NCI-H69 (cell line): ENCODE measurements around the gene S100A5.
A peak's percentile ranks its signal among the peaks of the same experiment; 100 is the strongest.

ENCODE experiments used
- DNase-seq: peaks from one replicate; lab custom pipeline; 2025; lab: John Stamatoyannopoulos, UW

S100A5 gene

DNA sequence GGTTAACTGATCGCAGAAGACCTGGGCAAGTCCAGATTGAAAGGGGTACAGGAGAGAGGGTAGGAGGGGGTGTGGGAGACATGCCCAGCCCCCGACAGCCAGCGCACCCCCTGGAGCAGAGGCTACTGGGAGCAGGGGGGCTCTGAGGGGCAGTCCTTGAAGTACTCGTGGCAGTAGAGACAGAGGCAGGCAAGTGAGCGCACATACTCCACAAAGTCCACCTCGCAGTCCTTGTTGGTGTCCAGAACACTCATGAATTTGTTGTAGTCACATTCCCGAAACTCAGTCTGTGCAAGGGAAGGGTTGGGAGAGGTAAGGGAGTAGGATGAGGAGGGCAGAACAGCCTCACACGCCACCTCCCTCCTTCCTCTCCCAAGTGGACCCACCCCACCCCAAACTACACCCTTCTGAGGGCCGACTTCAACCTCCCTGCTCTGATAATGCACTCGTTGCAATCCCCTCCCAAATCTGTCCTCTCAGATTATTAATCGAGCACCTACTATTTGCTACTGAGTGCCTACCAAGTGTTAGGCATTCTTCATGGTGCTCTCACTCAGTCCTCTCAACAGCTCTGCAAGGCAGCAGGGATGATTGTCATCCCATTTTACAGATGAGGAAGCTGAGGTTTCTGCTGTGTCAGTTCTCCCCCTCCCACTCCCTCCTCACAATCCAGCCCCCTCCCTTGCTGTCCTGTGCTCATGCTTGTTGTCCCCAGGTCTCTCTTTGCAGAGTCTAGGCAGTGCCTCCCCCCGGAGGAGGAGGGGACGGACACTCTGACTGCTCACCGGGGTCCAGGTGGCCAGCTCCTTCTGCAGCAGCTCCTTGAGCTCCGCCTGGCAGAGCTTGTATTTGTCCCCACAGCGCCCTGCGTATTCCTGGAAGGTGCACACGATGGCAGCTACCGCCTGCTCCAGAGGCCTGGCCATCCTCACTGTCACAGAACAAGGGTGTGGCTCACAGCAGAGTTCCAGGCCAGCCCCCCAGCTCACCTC lies 7.1 kb upstream of the S100A5 start:
- DNase-seq, result no peak

DNA sequence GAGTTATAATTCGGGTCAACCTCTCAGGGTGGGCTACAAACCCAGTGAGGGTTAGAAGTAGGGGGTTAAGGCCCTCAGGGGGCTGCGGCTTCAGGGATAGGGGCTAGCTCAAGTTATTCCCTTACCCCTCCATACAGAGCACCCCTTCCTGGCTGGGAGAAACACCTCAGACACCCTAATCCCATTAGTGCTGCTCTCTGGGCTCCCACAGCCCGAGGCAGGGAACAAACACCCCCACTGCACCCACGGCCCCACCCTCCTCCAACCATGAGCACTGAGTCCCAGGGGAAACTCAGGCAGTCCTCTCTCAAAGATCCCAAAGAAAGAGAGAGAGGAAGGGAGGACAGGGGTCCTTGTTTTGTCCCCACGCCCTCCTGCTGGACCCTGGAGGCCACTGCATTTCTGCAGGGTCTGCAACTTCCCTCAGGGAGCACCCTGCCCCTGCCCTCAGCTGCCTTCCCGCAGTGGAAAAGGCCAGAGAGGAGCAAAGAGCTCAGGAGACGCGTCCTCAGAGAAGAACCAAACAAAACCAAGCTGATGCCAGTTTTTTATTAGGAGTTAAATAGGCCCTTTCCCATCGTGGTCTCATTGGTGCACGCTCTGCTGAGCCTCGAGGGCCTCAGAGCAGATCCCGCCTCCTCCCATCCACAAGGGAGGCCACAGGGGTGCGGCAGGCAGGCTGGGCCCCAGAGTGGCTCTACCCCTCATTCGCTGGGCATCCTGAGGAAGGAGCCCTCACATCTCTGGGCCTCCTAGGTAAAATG lies 6.2 kb upstream of the S100A5 start:
- DNase-seq, result no peak

DNA sequence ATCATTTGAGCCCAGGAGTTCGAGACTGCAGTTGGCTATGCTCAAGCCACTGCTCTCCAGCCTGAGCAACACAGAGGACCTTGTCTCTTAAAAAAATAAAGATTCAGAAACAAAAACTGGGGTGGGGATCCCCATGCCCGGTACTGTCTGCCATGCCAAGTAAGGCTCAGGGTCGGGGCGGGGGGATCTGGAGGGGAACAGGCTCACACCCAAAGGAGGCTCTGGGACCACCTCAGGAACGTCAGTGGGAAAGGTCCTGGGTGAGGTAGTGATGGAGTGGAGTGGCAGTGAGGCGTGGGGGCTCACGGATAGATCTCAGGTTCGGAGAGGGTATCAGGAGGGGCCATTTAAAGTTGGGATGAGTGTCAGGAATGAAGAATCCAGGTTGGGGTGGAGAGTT lies 5.6 kb upstream of the S100A5 start:
- no peak for DNase-seq

DNA sequence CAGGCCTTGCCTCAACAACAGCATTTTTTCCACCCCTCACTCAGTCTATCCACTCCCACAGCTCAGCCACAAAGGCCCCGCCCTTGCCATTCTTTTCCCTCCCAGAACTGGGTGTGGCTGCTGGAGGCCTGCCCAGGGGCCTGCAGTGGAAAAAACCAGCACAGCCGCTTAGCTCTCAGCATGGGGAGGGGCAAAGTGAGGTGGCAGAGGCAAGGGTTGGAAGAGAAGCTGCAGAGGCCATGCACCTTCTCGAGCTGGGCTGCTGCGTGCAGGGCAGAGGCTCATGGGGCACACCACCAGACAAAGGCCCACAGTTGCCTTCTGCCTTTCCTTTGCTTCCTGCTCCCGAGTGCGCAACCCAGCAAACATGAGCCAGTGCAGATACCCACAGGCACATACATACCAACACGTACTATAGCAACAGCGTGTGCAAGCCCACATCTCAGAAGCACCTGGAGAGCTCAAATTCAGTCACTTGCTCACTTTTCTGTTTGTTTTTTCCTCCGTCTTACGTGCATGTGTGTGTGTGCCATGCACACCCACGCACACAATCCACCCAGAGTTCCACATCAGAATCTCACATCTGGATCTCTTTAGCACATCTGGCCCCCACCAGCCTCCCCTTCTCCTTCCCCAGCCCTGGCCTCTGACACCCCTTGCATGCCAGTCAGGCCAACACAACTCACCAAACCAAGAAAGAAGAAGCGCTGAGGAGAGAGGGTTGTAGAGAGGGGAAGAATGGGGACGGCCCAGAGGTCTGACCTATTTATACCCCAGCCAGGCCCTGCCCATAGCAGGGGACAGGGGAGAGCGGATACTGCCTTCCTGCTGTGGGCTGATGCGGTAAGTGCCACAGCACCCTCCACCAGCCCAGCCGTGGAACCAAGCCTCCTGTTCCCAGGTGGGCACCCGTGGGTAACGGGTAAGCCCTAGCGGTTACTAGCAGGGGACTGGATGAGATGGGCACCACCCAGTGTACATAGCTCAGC lies 4.6 kb upstream of the S100A5 start, which contains the start of gene S100A4:
S100A4 (minus strand) TSS at position 740 of the 989 bp plus-strand sequence. CDS start 1,012 bp downstream, outside the sequence.
- DNase-seq, result peak; percentile 98

DNA sequence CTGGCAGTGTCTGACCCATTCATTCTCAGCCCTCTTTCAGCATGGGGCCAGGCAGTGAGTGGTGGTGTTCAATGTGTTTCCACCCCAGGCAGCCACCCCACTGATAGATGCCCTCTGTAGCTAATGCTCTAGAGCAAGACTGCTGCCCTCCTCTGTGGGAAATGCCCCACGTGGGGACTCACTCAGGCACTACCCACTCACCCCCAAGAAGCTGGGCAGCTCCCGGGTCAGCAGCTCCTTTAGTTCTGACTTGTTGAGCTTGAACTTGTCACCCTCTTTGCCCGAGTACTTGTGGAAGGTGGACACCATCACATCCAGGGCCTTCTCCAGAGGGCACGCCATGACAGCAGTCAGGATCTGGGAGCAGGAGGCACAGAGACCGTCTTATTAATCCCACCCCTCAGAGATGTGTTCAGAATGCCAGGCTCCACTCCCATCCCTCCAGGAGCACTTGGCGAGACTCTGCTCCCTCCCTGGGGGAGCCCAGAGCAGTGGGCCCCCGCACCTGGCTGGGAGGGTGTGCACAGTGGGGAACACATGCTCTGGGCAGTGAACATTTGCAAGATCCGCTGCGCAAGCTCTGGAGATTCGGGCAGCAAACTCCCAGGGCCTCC lies 3.8 kb upstream of the S100A5 start:
- DNase-seq, result peak; percentile 46

DNA sequence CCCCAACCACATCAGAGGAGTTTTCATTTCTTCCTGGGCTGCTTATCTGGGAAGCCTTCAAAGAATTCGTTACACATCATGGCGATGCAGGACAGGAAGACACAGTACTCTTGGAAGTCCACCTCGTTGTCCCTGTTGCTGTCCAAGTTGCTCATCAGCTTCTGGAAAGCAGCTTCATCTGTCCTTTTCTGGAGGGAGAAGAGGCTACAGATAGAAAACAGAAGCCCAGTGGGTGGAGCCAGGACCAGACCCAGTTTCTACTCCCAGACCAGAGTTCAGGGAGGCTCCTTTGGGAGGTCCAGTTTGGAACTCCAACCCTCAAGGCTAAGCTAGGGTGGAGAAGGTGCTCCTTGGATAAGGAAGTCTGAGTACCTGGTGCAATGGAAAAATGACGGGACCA lies 3.0 kb upstream of the S100A5 start:
- no peak for DNase-seq

DNA sequence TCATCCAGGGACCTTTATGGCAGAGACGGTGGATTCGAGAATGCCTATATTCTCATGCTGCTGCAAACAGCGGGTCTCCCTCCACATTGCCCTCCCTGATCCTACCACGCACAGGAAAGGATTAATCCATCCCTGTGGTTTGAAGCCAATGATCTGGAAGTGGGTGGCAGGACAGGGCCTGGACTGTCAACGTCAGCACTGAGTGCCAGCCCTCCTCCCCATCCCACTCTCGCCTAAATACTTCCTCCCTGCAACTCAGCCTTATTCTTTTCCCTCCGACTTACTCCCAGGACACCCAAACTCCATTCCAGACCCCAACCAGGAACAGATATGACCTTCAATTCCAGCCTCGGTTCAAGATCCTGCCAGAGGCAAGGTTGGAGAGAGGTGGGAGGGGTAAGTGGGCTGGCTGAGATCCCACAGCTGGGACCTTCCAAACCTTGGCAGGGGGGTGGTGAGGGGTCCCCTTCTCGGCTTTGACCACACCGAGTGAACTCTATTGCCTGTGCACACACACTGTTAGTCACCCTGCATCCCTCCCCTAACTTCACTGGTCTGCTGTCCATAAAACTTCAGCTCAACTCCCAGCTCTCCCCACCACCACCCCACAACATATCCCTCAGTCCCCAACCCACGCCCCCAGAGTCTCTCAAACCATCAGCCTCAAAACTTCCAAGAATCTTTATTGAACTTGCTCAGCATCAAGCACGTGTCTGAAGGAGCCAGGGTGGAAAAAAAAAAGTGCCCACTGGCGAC lies 2.4 kb upstream of the S100A5 start:
- no peak for DNase-seq

DNA sequence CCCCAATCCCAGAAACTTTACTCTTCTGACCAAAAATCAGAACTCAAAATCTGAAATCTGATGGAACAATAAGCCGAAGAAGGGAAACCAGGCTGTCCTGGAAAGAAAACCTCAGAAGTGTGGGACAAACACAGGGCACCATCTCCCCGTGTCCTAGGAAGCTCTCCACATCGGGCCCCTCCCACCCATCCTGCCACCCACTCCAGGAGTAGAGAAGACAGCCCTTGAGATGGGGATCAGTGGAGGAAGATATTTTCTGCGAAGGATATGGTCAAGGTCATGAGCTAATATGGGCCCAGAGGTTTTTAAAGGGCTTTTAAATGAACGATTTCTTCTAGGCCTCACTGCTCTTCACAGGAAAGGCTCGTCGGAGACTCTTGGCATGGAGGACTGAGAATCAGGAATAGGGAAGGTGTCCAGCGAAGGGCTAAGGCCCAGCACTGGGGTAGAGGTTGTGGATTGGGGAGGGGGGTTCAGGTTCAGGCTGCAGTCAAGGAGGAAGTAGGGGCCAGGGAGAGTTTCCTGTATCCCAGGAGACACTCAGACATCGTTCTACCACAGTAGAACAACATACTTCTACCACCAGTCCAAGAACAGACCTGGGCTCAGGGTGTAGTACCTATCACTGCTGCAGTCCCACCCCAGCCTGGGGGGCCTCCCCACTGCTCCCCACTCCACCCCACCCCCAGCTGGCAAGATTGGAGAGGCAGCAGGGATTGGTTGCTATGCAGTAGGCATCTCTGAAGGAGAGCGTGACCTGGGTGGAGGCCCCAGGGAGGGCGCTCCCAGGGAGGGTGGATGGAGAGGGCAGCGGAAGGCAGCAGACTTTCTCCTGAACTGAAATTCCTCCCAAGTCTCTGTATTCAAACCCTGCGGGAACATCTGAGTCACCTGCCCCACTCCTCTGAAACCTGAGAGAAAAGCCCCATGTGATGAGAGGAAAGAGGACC lies 1.2 kb upstream of the S100A5 start:
- no peak for DNase-seq

DNA sequence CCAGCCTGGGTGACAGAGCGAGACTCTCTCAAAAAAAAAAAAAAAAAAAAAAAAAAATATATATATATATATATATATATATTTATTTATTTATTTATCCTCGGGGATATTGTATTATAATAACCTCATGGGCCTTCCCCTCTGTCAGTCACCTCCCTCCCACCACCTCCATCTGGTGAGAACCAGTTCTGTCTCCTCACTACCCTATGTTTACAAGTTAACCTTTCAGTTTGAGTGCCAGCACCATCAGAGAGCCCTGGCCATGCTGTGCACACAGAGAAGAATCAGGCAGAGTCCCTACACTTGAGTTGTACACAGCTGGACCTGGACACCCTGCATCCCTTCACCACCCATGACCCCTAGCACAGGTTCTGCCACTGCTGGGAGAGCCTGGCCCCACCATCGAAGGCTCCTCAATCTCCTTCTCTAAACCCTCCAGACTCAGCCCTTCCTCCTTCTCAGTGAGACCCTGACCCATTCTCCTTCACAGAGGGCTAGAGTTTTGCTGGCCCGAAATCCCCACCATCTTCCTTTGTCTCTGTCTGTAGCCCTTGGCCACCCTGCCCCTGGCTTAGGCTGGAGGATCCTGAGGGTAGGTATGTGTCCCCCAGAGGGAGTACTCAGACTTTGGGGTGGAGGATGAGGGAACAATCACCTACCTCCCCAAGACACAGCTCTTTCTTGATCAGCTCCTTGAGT lies 1.2 kb downstream of the S100A5 start:
- peak; percentile 53 for DNase-seq

DNA sequence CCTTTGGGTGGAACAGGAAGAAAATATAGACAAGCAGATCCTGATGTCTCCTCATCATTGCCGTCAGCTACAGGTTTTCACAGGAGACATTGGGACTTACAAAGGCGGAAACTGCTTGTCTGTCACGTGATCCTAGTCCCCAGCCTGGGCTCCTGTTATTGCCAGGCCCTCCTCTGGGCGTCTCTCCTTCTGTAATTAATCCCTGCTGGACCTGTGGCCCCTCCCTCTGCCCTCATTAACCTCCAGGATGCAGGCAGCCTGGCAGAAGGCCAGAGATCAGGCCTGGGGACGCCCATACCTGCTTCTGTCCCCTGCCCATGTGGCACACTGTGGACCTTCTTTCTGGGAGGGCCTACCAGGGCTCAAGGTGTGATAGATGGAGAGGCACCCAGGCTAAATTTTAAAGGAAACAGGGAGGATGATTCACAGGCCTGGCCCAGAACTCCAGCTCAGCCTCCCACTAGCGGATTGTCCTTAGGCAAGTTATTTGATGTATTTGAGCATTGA lies 2.4 kb downstream of the S100A5 start:
- peak; percentile 93 for DNase-seq

DNA sequence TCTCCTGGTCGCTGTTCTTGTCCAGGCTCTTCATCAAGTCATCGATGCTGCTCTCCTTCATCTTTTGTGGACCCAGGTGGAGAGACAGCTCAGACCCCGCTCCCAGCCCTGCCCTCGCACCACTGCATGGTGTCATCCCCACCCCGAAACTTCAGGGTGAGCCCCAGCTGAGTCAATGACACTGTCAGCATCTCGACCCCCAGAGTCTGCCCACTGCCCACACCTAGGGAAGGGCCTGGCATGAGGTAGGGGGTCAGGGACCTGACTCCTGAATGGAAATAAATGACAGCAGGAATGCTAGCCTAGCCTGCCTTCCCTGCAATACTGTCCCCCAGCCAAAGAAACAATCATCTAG lies 3.4 kb downstream of the S100A5 start:
- no peak for DNase-seq

DNA sequence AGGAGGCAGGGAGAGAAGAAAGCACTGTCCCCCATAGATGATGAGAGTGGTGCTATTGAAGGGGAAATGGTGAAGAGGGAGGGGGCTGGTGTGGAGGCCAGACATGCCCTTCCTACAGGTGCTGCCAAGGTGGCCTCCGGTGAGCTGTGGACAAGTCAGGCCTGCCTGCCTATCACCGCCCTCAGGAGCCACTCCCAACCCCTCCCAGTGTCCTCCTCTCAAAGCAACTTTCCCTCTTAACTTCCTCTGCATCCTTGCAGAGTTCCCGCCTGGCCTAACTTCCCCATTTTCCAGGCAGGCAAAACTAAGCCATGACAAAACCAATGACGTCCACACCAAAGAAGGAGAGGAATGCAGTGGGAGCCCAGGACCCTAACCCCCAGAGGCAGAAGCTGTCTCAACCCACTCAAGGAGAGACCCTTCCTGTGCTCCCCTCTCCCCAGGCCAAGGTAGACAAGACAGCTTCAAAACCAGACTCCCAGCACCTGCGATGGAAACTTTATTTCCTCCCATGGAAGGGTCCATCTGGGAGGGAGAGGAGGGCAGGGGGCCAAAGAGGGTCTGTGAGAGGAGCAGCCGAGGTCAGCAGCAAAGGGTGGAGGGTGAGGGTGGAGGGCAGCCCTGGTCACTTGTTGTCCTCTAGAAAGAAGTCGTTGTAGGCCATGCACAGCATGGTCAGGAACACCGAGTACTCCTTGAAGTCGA lies 3.9 kb downstream of the S100A5 start:
- DNase-seq, result peak; percentile 49

DNA sequence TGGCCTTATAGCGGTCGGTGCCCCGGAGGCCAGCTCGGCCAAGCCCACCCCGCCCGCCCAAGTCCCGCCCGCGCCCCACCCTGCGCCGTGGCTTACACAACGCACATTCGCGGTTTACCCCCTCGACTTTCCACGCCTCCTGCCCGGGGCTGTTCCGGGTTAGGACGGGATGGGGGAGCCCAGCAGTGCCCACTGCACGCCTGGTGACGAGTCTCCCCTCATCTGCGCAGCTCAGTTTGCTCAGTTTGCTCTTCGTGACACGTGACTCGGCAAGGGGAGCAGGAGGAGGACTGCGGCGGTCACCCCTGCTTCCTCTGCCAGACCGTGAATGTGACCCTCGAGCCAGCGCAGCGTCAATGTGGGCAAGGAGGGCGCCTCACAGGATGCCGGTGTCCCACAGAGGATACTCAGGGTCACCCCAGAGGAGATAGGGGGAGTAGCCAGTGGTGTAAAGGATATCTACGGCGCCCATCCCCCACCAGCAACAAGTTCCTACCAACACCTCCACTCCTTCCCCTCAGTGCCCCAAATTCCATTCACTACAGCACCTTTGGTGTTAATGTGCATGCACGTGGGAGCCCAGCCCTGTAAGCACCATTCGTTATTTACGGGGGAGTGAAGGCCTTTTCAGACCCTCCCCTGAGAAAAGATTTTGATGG lies 4.6 kb downstream of the S100A5 start:
- DNase-seq, result peak; percentile 96

DNA sequence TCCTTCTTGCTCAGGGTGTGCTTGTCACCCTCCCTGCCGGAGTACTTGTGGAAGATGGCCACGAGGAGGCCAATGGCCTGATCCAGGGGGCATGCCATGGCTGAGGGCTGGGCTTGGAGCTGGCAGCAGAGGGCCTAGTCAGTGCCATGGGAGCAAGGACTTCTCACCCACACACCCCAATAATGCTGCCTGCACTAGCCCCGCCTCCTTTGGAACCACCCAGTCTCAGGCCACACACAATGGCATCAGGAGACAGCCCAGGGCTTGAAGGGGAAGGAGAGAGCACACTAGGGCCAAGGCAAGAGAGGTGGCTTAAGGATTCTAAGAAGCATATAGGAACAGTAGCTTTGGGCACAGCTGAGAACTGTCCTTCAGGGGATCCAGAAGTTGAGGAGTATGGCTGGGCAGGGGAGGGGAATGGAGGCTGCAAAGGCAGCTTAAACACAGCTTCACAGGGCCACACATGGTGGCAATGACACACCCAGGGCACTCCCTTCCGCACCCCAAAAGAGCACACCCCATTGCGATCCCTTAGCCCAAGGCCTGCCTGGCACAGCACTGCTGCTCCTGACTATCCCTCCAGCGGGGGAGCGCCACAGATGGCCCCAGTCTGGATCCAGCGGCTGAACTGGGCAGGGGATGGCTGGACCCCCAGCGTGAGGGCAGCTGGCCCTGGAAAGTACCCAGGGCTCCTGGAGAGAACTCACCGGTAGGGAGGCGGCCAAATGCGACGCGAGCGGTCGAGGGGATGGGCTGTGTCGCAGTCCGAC lies 5.3 kb downstream of the S100A5 start, which contains the start of gene S100A6:
S100A6 (minus strand) TSS at position 750 of the 770 bp plus-strand sequence; CDS start at position 98, 652 bp downstream.
- DNase-seq, result peak; percentile 65

DNA sequence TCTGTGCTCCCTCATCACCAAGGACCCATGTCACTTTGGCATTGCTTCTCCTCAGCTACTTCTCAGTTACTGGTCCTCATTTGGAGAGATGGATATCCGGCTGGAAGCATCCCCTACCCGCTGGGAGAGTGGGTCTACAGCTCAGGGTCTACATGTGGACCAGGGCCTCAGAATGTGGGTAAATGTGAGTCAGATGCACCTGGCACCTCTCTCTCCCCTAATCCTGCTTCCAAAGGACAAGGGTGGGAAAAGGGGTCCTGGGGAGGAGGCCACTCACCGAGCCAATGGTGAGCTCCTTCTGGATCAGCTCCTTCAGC lies 5.9 kb downstream of the S100A5 start:
- no peak for DNase-seq

DNA sequence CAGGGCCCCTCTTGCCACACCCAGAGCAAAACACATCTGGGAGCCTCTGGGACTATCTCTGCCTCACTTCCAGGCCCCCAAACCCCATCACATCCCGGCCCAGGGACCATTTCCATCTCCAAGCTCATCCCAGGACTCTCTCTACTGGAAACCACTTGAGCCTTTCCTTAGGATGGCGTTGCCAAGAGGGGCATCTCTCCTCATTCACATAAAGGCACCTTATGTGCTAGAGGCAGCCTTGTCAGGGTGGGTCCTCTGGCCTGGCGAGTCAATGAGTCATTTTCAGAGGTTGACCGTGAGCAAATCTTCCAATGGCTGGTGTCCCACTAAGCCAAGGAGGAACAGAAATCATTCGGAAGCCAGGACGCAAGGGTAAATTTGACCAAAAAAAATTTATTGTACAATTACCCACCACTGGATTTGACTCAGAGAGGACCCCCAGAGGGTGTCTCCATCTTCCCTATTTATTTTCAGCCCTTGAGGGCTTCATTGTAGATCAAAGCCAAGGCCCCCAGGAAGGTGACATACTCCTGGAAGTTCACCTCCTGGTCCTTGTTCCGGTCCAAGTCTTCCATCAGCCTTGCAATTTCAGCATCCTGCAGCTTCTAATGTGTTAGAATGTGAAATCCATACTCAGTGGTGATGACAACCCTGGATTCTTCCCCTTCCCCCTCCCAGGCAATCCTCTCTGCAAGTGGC lies 6.4 kb downstream of the S100A5 start:
- DNase-seq, result peak; percentile 70
